Measurements from ENCODE around the gene B4GALNT2.
"Not testable (repeated sequence)": the region's sequence is repeated elsewhere in the genome, so short reads cannot be mapped to it uniquely, and the experiment has no call there.

Gene B4GALNT2

DNA sequence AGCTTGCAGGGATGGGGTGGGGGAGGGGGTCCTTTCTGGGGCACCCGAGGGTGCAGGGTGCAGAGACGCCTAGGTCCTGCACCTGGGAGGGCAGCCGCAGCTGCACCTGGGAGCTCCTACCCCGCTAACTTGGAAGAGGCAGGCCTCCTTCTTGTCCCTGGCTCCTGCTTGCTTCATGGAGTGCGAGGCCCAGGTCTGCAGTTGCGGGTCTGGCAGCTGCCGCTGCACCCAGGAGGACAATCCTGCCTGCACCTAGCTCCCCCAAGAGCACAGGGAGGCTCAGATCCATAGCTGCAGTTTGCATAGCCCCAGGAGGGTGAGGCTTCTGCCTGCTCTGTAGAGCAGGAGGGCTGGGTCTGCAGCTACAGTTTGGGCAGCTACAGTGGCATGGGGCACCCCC lies 51.2 kb downstream of the B4GALNT2 start:
- DNase-seq, result no peak

DNA sequence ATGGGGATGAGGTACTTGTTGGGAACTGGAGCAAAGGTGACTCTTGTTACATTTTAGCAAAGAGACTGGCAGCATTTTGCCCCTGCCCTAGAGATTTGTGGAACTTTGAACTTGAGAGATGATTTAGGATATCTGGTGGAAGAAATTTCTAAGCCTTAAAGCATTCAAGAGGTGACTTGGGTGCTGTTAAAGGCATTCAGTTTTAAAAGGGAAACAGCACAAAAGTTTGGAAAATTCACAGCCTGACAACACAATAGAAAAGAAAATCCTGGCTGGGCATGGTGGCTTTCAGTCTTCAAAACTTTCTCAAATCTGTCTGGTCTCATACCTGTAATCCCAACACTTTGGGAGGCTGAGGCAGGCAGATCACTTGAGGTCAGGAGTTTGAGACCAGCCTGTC lies 52.0 kb downstream of the B4GALNT2 start:
- not testable (repeated sequence) for DNase-seq

DNA sequence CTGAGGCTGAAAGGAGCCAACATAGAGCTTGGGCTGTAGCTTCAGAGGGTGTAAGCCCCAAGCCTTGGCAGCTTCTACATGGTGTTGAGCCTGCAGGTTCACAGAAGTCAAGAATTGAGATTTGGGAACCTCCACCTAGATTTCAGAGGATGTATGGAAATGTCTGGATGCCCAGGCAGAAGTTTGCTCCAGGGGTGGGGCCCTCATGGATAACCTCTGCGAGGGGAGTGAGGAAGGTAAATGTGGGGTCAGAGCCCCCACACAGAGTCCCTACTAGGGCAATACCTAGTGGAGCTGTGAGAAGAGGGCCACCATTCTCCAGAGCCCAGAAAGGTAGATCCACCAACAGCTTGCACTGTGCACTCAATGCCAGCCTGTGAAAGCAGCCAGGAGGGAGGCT lies 52.8 kb downstream of the B4GALNT2 start:
- not testable (repeated sequence) for DNase-seq

DNA sequence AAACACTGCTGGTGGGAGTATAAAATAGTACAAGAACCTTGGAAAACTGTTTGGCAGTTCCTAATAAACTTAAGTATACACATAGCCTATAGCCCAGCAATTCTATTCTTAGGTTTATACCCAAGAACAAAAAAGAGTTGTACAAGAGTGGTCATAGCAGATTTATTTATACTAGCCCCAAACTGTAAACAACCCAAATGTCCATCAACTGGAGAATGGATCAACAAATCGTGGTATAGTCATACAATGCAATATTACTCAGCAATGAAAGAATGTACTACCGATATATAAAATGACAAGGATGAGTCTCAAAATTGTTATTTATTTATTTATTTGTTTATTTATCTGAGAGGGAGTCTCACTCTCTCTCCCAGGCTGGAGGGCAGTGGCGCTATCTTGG lies 54.7 kb downstream of the B4GALNT2 start:
- no peak for DNase-seq

DNA sequence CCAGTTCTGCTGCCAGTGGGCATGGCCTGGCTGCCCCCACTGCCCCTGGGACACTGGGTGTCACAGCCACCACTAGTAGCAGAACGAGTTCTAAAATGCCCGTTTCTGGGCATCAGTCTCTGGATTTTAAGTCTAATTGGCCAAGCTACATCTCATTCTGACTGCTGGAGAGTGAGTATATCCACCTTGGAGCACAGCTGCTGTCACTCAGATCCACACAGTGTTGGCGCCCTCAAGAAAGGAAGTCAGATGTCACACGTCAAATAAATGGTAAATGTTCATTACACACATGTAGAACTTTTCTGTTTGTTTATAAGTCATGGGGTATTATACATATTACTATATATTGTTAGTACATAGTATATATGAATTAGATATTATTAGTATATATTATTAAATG lies 58.4 kb downstream of the B4GALNT2 start:
- DNase-seq, result no peak

DNA sequence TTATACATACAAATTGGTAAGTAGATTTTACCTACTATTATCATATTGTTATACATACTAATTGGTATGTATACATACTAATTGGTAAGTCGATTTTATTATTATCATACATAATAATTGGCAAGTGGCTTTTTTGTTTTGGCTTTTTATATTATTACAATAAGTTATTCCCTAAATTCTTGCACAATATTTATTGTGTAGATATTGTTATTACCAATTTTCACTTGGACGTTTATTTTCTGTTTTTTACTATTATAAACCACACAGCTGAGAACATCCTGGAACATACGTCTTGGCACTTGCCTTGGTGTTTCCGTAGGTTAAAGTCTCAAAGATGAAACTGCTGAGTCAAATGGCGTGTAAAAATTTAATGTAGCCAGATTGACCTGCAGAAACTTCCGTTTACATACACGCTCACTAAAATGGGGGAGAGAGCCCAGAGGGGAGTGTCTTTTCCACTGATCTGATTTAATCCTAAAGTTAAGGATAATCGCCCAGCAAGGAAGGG lies 58.9 kb downstream of the B4GALNT2 start:
- no peak for DNase-seq

DNA sequence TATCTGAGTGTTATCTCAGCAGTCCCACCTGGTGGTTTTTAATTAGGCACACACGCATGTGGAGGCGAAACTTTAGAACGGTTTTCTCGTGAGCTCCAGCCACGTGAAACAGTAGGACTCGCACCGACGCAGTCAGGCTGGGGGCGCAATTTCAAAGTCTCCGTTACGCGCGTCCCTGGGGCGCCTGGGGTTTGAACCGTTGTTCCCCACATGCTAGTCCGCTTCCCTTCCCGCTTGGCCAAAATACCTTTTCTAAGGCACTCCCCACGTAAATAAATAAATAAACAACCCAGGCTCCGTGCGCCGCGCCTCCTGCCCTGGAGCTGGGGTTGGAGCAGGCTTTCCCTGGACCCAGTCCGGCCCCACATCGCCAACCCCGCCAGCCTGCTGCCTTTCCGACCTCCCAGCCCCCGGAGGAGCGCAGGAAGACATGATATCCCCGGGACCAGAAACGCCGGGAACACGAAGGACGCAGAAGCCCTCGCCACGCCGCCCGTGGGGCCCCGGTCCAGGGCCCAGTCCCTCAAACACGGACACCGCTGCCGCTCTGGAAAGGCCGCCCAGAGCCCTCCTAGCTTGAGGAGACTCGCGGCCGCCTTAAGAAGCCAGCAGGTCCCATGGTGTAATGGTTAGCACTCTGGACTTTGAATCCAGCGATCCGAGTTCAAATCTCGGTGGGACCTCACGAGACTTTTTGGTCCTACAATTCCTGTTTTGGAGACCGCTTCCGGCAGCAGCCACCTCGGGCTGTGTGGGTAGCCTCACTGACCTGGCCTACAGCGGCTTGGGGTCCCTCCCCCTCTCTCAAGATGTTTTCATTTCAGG lies 59.6 kb downstream of the B4GALNT2 start:
- peak; percentile 92 for DNase-seq

DNA sequence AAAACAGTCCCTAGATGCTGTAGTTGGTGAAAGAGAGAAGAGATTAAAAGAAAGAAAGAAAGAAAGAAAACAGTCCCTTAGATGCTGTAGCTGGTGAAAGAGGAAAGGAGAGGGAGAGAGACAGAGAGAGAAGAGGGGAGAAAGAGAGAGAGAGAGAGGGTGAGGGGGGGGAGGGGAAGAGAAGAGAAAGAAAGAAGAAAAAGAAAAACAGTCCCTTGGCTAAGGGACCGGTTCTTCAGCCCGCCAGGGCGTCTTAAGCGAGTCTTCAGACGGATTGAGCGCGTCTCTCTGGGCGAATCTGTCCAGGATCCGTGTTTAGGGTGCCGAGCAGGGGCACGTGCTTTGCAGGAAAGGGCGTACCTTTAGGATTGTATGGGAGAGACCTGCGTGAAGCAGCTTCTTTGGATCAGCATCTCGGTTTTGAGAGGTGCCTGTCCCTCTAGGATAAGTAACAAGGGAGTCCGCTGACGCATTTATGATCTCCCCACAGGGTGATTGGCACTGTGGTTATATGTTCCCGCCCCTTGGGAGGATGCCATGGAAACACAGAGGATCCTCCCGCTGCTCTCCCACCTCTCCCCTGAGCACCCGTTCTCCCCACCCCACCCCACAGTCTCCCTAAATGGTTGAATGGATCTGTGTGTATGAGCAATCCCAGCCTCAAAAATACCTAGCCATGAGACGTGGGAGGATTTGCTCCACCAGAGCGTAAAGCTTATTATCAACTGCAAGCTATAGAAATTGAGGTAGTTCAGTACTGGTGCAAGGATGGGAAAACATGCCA lies 61.1 kb downstream of the B4GALNT2 start:
- DNase-seq, result no peak

DNA sequence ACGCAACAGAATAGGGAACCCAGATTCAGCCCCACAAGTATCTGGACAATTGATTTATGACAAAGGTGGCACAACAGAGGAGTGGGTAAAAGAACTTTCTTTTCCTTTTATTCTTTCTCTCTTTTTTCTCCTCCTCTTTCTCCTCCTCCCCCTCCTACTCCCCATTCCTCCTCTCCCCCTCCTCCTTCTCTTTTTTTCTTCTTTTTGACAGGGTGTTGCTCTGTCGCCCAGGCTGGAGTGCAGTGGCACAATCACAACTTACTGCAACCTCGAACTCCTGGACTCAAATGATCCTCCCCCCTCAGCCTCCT lies 61.7 kb downstream of the B4GALNT2 start:
- no peak for DNase-seq

DNA sequence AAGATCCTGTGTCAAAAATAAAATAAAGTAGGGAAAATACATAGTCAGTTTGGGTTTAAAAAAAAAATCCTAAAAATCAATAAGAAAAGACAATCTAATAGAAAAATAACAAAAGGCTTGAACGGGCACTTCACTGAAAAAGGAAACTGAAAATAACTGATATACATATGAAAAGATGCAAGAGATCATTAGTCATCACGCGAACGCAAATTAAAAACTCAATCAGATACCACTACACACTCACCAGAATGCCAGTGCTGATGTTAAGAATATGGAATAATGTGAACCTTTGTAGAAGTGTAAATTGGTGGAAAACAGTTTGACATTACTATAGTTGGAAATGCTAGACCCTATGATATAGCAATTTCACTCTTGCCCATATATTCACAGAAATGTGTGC lies 63.2 kb downstream of the B4GALNT2 start:
- DNase-seq, result no peak

DNA sequence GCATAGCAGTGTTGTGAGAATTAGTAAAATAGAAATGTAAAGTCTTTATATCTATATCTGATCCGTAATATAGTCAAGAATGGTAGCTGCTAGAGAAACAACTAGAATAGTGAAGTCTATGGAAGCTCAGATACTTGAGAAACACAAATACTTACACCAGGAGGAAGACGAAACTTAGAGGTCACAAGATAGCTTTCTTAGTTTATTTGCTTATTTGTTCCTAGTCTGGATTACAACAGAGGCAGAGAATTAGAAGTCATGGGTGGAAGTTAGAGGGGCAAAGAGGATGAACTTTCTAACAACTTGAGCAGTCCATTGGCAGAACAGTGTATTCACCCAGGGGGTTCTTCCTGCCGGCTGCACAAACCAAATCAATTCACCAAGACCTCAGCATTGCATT lies 64.0 kb downstream of the B4GALNT2 start:
- DNase-seq, result no peak

DNA sequence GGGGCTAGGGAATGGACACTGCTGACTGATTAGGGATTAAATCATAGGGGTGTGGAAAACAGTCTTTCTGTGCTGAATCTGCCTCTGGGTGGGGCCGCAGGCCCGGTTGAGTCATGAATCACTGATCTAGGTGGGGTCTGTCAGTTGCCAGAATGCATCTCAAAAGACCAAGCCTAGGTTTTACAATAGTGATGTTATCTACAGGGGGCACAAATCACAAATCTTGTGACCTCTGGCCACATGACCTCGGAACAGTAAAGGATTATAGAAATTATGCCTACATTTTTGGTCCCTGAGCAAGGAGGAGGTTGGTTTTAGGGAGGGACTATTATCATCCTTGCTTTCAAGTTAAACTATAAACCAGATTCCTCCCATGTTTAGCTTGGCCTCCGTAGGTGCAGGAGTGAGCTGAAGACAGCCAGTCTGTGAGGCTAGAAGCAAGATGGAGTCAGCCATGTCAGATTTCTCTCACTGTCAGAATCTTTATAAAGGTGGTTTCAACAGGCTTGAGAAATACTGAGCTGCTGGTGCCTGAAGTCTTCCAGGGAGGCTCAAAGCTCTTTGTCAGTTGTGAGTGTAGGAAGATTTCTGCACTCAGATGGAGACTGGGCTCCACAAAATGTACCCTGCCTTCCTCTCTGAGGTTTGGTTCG lies 64.9 kb downstream of the B4GALNT2 start:
- no peak for DNase-seq

DNA sequence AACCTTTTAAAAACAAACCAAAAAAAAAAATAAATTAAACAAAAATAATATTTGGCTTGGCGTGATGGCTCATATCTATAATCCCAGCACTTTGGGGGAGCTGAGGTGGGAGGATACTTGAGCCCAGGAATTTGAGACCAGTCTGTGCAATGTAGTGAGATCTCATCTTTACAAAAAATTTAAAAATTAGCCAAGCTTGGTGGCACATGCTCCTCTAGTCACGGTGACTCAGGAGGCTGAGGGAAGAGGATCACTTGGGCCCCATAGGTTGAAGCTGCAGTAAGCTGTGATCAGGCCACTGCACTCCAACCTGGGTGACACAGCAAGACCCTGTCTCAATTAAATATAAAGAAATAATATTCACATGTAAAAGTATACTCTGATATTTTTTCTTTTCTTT lies 65.6 kb downstream of the B4GALNT2 start:
- DNase-seq, result no peak

DNA sequence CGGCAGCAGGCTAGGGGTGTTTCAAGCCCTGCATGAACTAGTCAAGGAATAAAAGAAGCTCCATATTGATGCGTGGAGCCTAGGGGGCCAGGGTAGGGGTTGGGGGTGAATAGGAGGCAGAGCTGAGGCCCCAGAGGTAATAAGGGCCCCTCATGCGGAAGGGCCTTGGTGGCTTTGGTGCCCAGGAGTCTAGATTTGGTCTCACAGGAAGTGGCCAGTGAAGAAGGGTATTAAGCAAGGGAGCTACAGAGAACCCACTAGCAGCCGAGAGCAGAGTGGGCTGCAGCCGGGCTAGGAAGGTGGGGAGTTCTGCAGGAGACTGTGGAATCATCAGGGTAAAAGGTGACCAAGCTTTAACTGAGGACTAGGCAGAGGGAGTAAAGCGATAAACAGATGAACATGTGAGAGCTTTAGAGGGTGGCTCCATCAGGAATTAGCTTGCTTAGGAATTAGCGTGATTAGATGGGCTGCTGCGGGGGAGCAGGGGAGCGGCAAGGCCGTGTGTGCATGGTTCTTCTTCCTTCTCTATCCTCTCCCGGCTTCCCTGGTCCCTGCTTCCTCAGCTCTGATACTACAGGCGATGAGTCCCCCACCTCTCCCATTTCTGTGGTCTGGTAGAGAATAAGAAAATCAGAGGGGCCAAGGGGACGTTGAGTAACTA lies 68.0 kb downstream of the B4GALNT2 start:
- no peak for DNase-seq

DNA sequence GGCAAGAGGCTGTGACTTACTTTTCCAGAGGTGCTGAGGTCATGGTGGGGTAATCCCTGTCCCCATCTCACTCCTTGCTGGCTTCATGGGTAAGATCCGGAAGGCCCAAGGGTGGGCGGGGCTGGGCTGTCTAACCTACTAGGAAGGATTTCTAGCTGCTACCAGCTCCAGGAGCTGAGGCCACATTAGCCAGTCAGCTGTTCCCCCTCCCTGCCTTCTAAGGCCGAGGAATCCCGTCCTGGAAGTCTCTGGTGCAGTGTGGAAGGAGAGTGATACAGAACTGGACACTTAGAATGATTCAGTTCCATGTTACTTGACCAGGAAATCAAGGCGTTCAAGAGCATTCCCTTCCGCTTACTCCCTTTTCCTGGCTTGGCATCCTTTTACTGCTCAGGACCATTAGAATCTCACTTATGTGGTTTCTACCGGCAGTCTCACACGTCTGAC lies 68.9 kb downstream of the B4GALNT2 start:
- no peak for DNase-seq

DNA sequence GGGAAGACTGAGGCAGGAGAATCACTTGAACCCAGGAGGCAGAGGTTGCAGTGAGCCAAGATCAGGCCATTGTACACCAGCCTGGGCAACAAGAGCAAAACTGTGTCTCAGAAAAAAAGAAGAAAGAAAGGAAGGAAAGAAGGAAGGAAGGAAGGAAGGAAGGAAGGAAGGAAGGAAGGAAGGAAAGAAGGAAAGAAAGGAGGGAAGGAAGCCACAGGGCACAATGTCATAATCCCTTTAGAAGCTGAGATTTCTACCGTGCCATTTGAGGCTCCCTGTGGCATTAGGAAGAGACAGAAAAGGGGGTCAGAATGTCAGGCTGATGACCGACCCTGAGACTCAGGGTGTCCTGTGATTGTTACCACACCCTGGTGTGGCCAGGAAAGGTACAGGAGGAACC lies 71.2 kb downstream of the B4GALNT2 start:
- DNase-seq, result no peak

DNA sequence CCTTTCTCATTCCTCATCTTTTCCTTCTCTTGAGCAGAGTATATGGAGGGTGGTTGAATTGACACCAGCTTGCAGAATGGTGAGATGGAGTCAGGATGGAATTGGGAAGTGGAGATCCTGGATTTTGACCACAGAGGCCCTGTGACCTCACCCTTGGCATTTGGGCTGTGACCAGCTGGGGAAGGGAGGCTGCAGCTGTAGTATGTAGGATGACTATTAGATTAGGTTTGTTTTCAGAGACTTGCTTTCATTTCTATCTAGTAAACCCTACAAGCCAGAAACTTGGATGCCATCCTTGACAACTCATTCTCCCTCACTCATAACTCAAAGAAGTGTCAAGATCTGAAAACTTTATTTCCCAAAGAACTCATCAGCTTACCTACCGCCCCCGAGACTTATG lies 71.9 kb downstream of the B4GALNT2 start:
- no peak for DNase-seq

DNA sequence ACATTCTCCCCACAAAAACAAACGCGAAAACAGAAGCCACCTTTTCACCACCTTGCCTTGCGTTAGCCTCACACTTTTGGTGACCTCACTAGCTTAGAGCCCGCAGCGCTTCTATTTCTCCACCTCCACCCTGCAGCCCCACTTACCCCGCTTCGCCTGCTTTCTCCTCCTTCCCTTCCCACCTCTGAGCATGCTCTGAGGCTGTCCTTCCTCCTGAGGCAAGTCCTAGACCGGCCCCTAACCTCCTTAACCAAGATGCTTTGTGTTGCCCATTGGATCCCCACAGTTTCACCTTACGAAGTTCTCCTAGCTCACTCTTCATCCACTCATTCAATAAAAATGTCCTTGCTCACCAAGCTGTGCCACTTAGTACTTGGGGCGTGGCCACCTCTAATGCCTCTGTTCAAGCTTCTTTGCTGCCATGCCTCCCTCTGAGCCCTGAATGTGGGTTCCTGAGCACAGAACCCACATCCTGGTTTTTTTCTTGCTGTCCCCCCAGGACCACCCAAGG lies 76.5 kb downstream of the B4GALNT2 start:
- DNase-seq, result no peak

DNA sequence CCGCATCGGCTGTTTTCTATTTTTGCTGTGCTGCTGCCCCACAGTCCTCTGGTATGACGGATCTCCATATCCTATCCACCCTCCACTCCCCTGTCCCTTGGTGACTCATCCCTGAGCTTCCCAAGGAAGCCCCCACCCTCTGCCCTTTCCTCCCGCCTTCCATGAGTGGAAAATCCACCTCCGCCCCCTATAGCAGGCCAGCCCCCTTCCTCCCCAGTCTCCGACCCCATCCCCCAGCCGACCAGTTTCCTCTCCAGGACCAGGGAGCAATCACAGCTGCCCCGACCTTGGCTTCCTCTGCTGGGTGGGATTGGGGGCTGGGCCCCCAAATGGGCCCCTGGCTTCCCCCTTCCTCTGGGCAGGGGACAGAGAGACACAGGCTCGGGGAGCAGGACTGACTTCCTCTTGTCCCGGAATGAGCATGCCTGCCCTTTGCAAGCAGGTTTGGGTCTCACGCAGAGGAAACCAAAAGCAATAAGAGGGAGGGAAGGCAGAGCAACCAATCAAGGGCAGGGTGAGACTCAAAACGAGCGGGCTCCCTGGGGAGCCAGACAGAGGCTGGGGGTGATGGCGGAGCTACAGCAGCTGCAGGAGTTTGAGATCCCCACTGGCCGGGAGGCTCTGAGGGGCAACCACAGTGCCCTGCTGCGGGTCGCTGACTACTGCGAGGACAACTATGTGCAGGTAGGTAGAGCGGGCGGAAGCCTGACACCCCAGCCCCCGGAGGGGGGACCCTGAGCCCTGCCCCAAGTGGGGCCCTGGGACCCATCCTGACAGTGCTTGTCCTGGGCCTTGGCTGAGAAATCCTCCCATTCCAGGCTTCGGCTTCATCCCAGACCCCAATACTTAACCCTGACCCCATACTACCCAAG lies 77.8 kb downstream of the B4GALNT2 start, which contains the start of the genes ABI3 and GNGT2:
ABI3 (plus strand) TSS at position 550 of the 872 bp plus-strand sequence; CDS start at position 568, 18 bp downstream.
GNGT2 (minus strand) TSS at position 417 of the 872 bp plus-strand sequence. CDS start 3,152 bp downstream, outside the sequence.
- DNase-seq, result no peak

DNA sequence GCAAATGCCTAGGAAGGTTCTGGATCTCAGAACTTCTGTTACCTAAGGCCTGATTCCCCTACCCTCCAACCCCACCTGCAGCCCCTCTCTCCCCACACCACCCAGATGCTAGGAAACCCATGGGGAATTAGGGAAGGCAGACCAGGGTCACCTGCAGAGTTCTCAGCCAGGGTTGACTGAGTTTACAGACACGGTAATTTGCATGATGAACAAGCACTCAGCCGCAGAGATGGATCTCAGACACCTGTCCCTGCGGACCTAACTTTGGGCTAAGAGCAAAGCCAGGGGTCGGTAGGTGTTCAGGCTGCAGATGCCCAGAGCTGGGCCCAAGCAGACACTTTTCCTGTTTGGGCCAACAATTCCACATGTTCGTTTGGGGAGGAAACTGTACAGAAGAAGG lies 80.8 kb downstream of the B4GALNT2 start:
- DNase-seq, result no peak

DNA sequence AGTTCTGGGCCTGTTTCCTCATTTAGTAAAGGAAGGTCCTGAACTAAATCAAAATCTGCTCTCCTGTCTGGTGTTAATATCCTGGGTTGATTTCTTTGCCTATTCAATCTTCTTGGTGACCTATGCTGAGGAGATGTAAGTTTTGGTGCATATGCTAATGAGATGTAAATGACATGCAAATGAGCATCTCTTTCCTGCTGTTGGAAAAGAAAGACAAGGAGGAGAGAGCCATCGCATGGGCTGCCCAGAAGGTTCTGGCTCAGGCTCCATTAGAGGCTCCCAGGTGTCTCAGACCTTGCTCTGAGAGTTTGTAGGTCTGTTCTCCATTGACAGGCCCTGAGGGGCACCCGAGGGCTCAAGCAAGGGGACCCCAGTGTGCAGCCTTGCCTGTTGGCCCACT lies 81.3 kb downstream of the B4GALNT2 start:
- DNase-seq, result no peak

Measured in NCI-H1092 (cell line).